K562 (cell line): ENCODE measurements around the gene VSIG10L2. TPM values are rescaled to one million over a fixed set of nuclear protein-coding genes. Genes with fewer than 3 reads are reported as not detected.

Source experiments
- ATAC-seq: fragments of 200-7000 bp; cut with Tn5 transposase; 3 replicates; pipeline ENCODE4 v1.9.1; 2020; ENCODE audit warnings: moderate library complexity
- BruUV-seq: library from RNA; stranded (reverse); fragments of 400-500 nt; replicated peaks from 2 replicates; lab custom pipeline; 2021; lab: Mats Ljungman, UMichigan
- CTCF ChIA-PET: fragments of 300-600 bp; formaldehyde crosslinking; extraction: SDS; loops from one replicate; lab custom pipeline; 2021; ENCODE audit warnings: low intra/inter-chr PET ratio; lab: Yijun Ruan, JAX
- POLR2A ChIA-PET: fragments of 300-600, 350-650 bp; sonication (Branson Sonifier 250); formaldehyde crosslinking; extraction: SDS; loops from one replicate; lab custom pipeline; 2021; ENCODE audit warnings: antibody characterized with exemption, inconsistent platforms; lab: Yijun Ruan, JAX
- DNase-seq, 4 experiments: peaks; one replicate each; pipeline versions ENCODE4 v3.0.0 to v3.0.0-alpha.2; 2011 to 2018; ENCODE audit warnings: low spot score in 3 of 4, mixed read lengths in 3 of 4; ENCODE audit errors: extremely low read depth in 1 of 4
- FAIRE-seq: peaks from 2 replicates; lab custom pipeline; 2011; peaks lifted over from hg19 to GRCh38; lab: Jason Lieb, UNC
- H2AFZ ChIP-seq: 2 replicates; pipeline ENCODE4 v1.6.0; 2011; ENCODE audit warnings: low read depth, low read length, control low read depth, inconsistent platforms
- H3K27ac ChIP-seq: fragments of 200-600 bp; 3 replicates; pipeline ENCODE4 v1.8.0; 2011; ENCODE audit warnings: low read depth, mild to moderate bottlenecking, control low read depth, inconsistent platforms, low read length, moderate library complexity, mixed read lengths; ENCODE audit errors: extremely low read depth
- H3K27me3 ChIP-seq, 2 experiments: fragments of 300-600 bp in 1 of 2; 2 replicates in 1 of 2; 3 replicates in 1 of 2; pipeline versions ENCODE4 v1.6.0 to v1.8.0; 2011; ENCODE audit warnings: inconsistent platforms in 2 of 2, low read length in 2 of 2, mild to moderate bottlenecking in 1 of 2, mixed read lengths in 1 of 2, moderate library complexity in 1 of 2; ENCODE audit not compliant: control insufficient read depth in 2 of 2, insufficient read depth in 2 of 2
- H3K36me3 ChIP-seq: fragments of 300-600 bp; 3 replicates; pipeline ENCODE4 v1.8.0; 2011; ENCODE audit warnings: mild to moderate bottlenecking, low read length, inconsistent platforms; ENCODE audit not compliant: control insufficient read depth, insufficient read depth
- H3K4me1 ChIP-seq, 2 experiments: fragments of 200-600 bp in 1 of 2; replicated peaks in 1 of 2; 2 replicates in 1 of 2; 3 replicates in 1 of 2; pipeline versions ENCODE4 v1.5.1 to v1.8.0; 2011; ENCODE audit warnings: inconsistent platforms in 2 of 2, low read length in 2 of 2, mild to moderate bottlenecking in 1 of 2, mixed read lengths in 1 of 2, moderate library complexity in 1 of 2; ENCODE audit not compliant: control insufficient read depth in 2 of 2, insufficient read depth in 2 of 2
- H3K4me2 ChIP-seq: 2 replicates; pipeline ENCODE4 v1.6.1; 2011; ENCODE audit warnings: low read length, control low read depth, inconsistent platforms, mixed read lengths; ENCODE audit not compliant: insufficient read depth
- H3K4me3 ChIP-seq: fragments of 200-600 bp; sonication (generic), shearing (Covaris generic); 2 replicates; pipeline ENCODE4 v1.5.1; 2016; ENCODE audit warnings: control low read depth, inconsistent platforms
- H3K79me2 ChIP-seq: fragments of 200-600 bp; 3 replicates; pipeline ENCODE4 v1.8.0; 2011; ENCODE audit warnings: low read length, inconsistent platforms; ENCODE audit not compliant: control insufficient read depth, insufficient read depth
- H3K9ac ChIP-seq, 2 experiments: 2 replicates each; pipeline versions ENCODE4 v1.6.0 to v1.6.1; 2011; ENCODE audit warnings: low read depth in 2 of 2, low read length in 2 of 2, control low read depth in 1 of 2, inconsistent platforms in 1 of 2, mild to moderate bottlenecking in 1 of 2, mixed read lengths in 1 of 2; ENCODE audit not compliant: insufficient read depth in 1 of 2
- H3K9me1 ChIP-seq: one replicate; pipeline ENCODE4 v1.6.0; 2011; ENCODE audit warnings: inconsistent platforms, mild to moderate bottlenecking, low read length, moderate library complexity; ENCODE audit not compliant: control insufficient read depth, insufficient read depth
- H3K9me3 ChIP-seq: replicated peaks from 2 replicates; pipeline ENCODE4 v1.5.1; 2011; ENCODE audit warnings: low read depth, low read length, inconsistent platforms; ENCODE audit not compliant: control insufficient read depth, insufficient read depth
- H4K20me1 ChIP-seq: replicated peaks from 2 replicates; pipeline ENCODE4 v1.6.1; 2011; ENCODE audit warnings: low read length, inconsistent platforms, mixed read lengths; ENCODE audit not compliant: control insufficient read depth, insufficient read depth
- BRCA1 ChIP-seq, 2 experiments: fragments of 450-650 bp in 1 of 2; sonication (generic) in 1 of 2; formaldehyde crosslinking in 1 of 2; IDR thresholded peaks; 2 replicates each; pipeline versions ENCODE4 v1.5.0 to v1.6.1; 2017 to 2020; ENCODE audit warnings: mild to moderate bottlenecking in 1 of 2, missing genetic modification reagents in 1 of 2
- FOSL1 ChIP-seq: fragments of 200-800 bp; sonication (Bioruptor generic); conservative IDR thresholded peaks from 2 replicates; pipeline ENCODE4 v1.6.1; 2016; ENCODE audit warnings: missing genetic modification characterization, missing compliant biosample characterization
- HSF4 ChIP-seq: fragments of 250-450 bp; sonication (Bioruptor Pico); IDR thresholded peaks from 2 replicates; pipeline ENCODE4 v2.1.2; 2022; ENCODE audit warnings: mild to moderate bottlenecking, moderate library complexity, borderline replicate concordance
- NR1H2 ChIP-seq: sonication (generic); formaldehyde crosslinking; IDR thresholded peaks from 2 replicates; pipeline ENCODE4 v1.4.0; 2020; ENCODE audit warnings: mild to moderate bottlenecking, missing genetic modification reagents
- PYGO2 ChIP-seq: fragments of 450-650 bp; IDR thresholded peaks from 2 replicates; pipeline ENCODE4 v1.6.1; 2016; ENCODE audit warnings: mild to moderate bottlenecking, missing genetic modification characterization, moderate library complexity, missing compliant biosample characterization
- RBM15 ChIP-seq: fragments of 200-400 bp; formaldehyde crosslinking; IDR thresholded peaks from 2 replicates; pipeline ENCODE4 v1.6.1; 2018; ENCODE audit warnings: mild to moderate bottlenecking, low read length, moderate library complexity; ENCODE audit not compliant: insufficient read depth
- SAFB ChIP-seq: fragments of 200-400 bp; formaldehyde crosslinking; IDR thresholded peaks from 2 replicates; pipeline ENCODE4 v1.6.1; 2017; ENCODE audit warnings: low read depth, low read length, borderline replicate concordance
- SRSF3 ChIP-seq: fragments of 200-400 bp; formaldehyde crosslinking; IDR thresholded peaks from 2 replicates; pipeline ENCODE4 v1.6.1; 2016; ENCODE audit warnings: mild to moderate bottlenecking, low read length, moderate library complexity; ENCODE audit not compliant: insufficient read depth
- STAT5B ChIP-seq: fragments of 250-450 bp; sonication (Bioruptor Pico); IDR thresholded peaks from 2 replicates; pipeline ENCODE4 v1.8.0; 2021; ENCODE audit warnings: mild to moderate bottlenecking, inconsistent platforms
- SUPT5H ChIP-seq: fragments of 450-650 bp; IDR thresholded peaks from 2 replicates; pipeline ENCODE4 v1.6.1; 2016
- WGBS: fragments of 100-300 bp; shearing (Covaris generic); methylation state at CpG from one replicate; pipeline ENCODE4 v1.1.6; 2016; ENCODE audit warnings: low coverage, mixed read lengths; ENCODE audit not compliant: insufficient coverage; ENCODE audit errors: missing lambda C conversion rate; 5-methylcytosine and 5-hydroxymethylcytosine counted together
- in situ Hi-C: fragments of 300-500 bp; cut with MboI; formaldehyde crosslinking; loops from 4 replicates; pipeline ENCODE4 v1.15.0; 2018; ENCODE audit warnings: inconsistent platforms, mixed read lengths
- intact Hi-C: fragments of 100-400 bp; cut with micrococcal nuclease; formaldehyde crosslinking; loops from 2 replicates; pipeline ENCODE4 v1.14.2; 2022
- polyA plus RNA-seq, 8 experiments: library from polyadenylated mRNA; depleted of rRNA in 4 of 8; stranded (reverse) in 5 of 8; unstranded in 3 of 8; fragments of >200 nt; fragmentation: Nextera tagmentation in 2 of 8; fragmentation: Illumina TruSeq in 1 of 8; extraction: Ambion mirVana in 2 of 8; extraction: Trizol in 1 of 8; gene quantifications; 2 replicates each; pipeline versions ENCODE4 v1.2.1 to v1.2.3, GENCODE V29; 2011 to 2014; ENCODE audit warnings: inconsistent platforms in 1 of 8, missing spikeins in 1 of 8
- total RNA-seq, 7 experiments: library from RNA; depleted of rRNA in 6 of 7; stranded (reverse); fragments of >200 nt in 6 of 7; fragmentation: Illumina TruSeq in 2 of 7; extraction: Trizol in 2 of 7; gene quantifications; 2 replicates each; pipeline versions ENCODE4 v1.2.1 to v1.2.3, GENCODE V29; 2011 to 2021; ENCODE audit warnings: low replicate concordance in 1 of 7
- TF ChIP-seq, protein P1 (sequence below), 2 experiments: fragments of 450-650 bp; conservative IDR thresholded peaks; 2 replicates each; pipeline ENCODE4 v1.6.1; 2017; ENCODE audit warnings: mild to moderate bottlenecking in 2 of 2, moderate library complexity in 2 of 2

Gene VSIG10L2
- total and polyA plus RNA-seq, 9 of the 15 experiments (the other 6 are each of a cell fraction or from before 2014, with no cell fraction given): not detected

- Histone ChIP-seq H3K27ac (no peak overlapping the region), H3K9me1 (no peaks in the 10 kb centered on the region), H3K9me3 (no peaks in the 10 kb centered on the region)
- TF ChIP-seq SRSF3 (no peak), NR1H2 (CRISPR knock-in tag) (no peak), FOSL1 (tag) (no peak), SUPT5H (no peak), BRCA1 (IDR thresholded peaks at IDR 0.05) (no peak), BRCA1 (CRISPR knock-in tag; IDR thresholded peaks at IDR 0.05) (no peak), PYGO2 (tag) (no peak), RBM15 (no peak), SAFB (no peak), STAT5B (CRISPR knock-in tag) (no peak), HSF4 (CRISPR knock-in tag) (no peak)
- TF ChIP-seq, protein P1, sequence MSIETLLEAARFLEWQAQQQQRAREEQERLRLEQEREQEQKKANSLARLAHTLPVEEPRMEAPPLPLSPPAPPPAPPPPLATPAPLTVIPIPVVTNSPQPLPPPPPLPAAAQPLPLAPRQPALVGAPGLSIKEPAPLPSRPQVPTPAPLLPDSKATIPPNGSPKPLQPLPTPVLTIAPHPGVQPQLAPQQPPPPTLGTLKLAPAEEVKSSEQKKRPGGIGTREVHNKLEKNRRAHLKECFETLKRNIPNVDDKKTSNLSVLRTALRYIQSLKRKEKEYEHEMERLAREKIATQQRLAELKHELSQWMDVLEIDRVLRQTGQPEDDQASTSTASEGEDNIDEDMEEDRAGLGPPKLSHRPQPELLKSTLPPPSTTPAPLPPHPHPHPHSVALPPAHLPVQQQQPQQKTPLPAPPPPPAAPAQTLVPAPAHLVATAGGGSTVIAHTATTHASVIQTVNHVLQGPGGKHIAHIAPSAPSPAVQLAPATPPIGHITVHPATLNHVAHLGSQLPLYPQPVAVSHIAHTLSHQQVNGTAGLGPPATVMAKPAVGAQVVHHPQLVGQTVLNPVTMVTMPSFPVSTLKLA (conservative IDR thresholded peaks at IDR 0.05): no peak
- TF ChIP-seq, all 486 proteins: peak for 0
- H3K27me3 ChIP-seq: peaks cover 2 to 9% of the 10 kb centered on the region in 2 experiments; a peak in 2 of 5 replicates
- no peak for DNase-seq
- BruUV-seq: no TSS peak
- H3K36me3 ChIP-seq: no peaks in the 10 kb centered on the region
- no peak overlapping the region for H3K4me2 ChIP-seq
- ChIA-PET CTCF (no interaction called here), POLR2A (interaction anchor here (0.6 to 1.3 kb wide), 3 partner anchors 14 to 40 kb away, joined by 4 to 7 read pairs (median 4); partner anchors contain the start of gene VSIG10L2)
- no peak for FAIRE-seq
- peaks cover 4 to 9% of the 10 kb centered on the region in 2 experiments; a peak in 4 of 5 replicates for H3K4me1 ChIP-seq
- H4K20me1 ChIP-seq: no peaks in the 10 kb centered on the region
- in situ Hi-C loops: no loop called here
- no peak overlapping the region for H3K9ac ChIP-seq
- ATAC-seq: no peak
- intact Hi-C loops: no loop called here
- H2AFZ ChIP-seq: no peak overlapping the region
- no peaks in the 10 kb centered on the region for H3K79me2 ChIP-seq
- no peak overlapping the region for H3K4me3 ChIP-seq
- WGBS: 46% methylated on average over 9 of the region's 9 CpGs
Observed at GRCh38 chr11:125932301-125932700, 13.5 kb upstream of the VSIG10L2 start.
